GM12878 (cell line): Measurements from ENCODE around the gene RPGR. TPM values are rescaled to one million over a fixed set of nuclear protein-coding genes. Genes with fewer than 3 reads are reported as not detected.
A peak's percentile ranks its signal among the peaks of the same experiment; 100 is the strongest.

Experiments
- ATAC-seq: fragments of 200-7000 bp; cut with Tn5 transposase; 3 replicates; pipeline ENCODE4 v1.9.1; 2020; ENCODE audit warnings: mild to moderate bottlenecking, moderate library complexity
- BruUV-seq: library from RNA; stranded (reverse); fragments of 400-500 nt; replicated peaks from 2 replicates; lab custom pipeline; 2021; lab: Mats Ljungman, UMichigan
- CTCF ChIA-PET: fragments of 300-600 bp; sonication (Branson Sonifier 250); formaldehyde crosslinking; extraction: SDS; loops from one replicate; lab custom pipeline; 2021; ENCODE audit warnings: inconsistent platforms; lab: Yijun Ruan, JAX
- POLR2A ChIA-PET: fragments of 350-600 bp; formaldehyde crosslinking; extraction: SDS; loops from one replicate; lab custom pipeline; 2021; ENCODE audit warnings: inconsistent platforms; lab: Charles Lee
- RAD21 ChIA-PET: fragments of 300-600 bp; sonication (Branson Sonifier 250); formaldehyde crosslinking; loops from one replicate; lab custom pipeline; 2023; ENCODE audit warnings: antibody characterized with exemption; ENCODE audit not compliant: unreplicated experiment; lab: Charles Lee
- SMC1A ChIA-PET: fragments of 300-600 bp; sonication (Branson Sonifier 250); formaldehyde crosslinking; loops from one replicate; lab custom pipeline; 2023; ENCODE audit not compliant: unreplicated experiment, uncharacterized antibody; lab: Charles Lee
- DNase-seq: peaks from one replicate; pipeline ENCODE4 v3.0.0-alpha.2; 2011; ENCODE audit warnings: low read depth, low spot score
- FAIRE-seq: peaks from 3 replicates; lab custom pipeline; 2011; peaks lifted over from hg19 to GRCh38; lab: Jason Lieb, UNC
- H2AFZ ChIP-seq: 2 replicates; pipeline ENCODE4 v1.6.0; 2011; ENCODE audit warnings: low read depth, low read length, control low read depth; ENCODE audit not compliant: control insufficient read depth
- H3K27ac ChIP-seq: 2 replicates; pipeline ENCODE4 v1.5.1; 2011; ENCODE audit warnings: control low read depth; ENCODE audit not compliant: control insufficient read depth, insufficient read depth
- H3K27me3 ChIP-seq, 2 experiments: replicated peaks in 1 of 2; 2 replicates each; pipeline versions ENCODE4 v1.6.0 to v1.6.1; 2011; ENCODE audit warnings: low read length in 1 of 2; ENCODE audit not compliant: control insufficient read depth in 2 of 2, insufficient read depth in 2 of 2
- H3K36me3 ChIP-seq, 2 experiments: 2 replicates each; pipeline ENCODE4 v1.5.1; 2011; ENCODE audit warnings: low read length in 1 of 2; ENCODE audit not compliant: control insufficient read depth in 2 of 2, insufficient read depth in 2 of 2
- H3K4me1 ChIP-seq: 2 replicates; pipeline ENCODE4 v1.6.1; 2011; ENCODE audit warnings: mild to moderate bottlenecking, low read length, moderate library complexity, mixed read lengths; ENCODE audit not compliant: control insufficient read depth, insufficient read depth
- H3K4me2 ChIP-seq: 2 replicates; pipeline ENCODE4 v1.6.0; 2011; ENCODE audit warnings: control low read depth; ENCODE audit not compliant: control insufficient read depth, insufficient read depth
- H3K4me3 ChIP-seq: fragments of 200-600 bp; sonication (generic); 2 replicates; pipeline ENCODE4 v1.5.1; 2016
- H3K79me2 ChIP-seq: 2 replicates; pipeline ENCODE4 v1.6.0; 2011; ENCODE audit warnings: low read length; ENCODE audit not compliant: control insufficient read depth, insufficient read depth
- H3K9ac ChIP-seq: 2 replicates; pipeline ENCODE4 v1.8.0; 2011; ENCODE audit warnings: low read length, control low read depth, mixed read lengths; ENCODE audit not compliant: control insufficient read depth, insufficient read depth
- H3K9me3 ChIP-seq: replicated peaks from 3 replicates; pipeline ENCODE4 v1.5.1; 2011; ENCODE audit warnings: mild to moderate bottlenecking, low read length; ENCODE audit not compliant: control insufficient read depth, insufficient read depth
- H4K20me1 ChIP-seq: 2 replicates; pipeline ENCODE4 v1.6.0; 2011; ENCODE audit not compliant: control insufficient read depth, insufficient read depth
- CEBPB ChIP-seq, 2 experiments: fragments of 150-350 bp in 1 of 2; IDR thresholded peaks; 2 replicates each; pipeline ENCODE4 v1.6.1; 2012 to 2014; ENCODE audit warnings: low read depth in 2 of 2, low read length in 2 of 2, borderline replicate concordance in 1 of 2, inconsistent platforms in 1 of 2
- CHD4 ChIP-seq: fragments of 200-600 bp; sonication (generic); IDR thresholded peaks from 2 replicates; pipeline ENCODE4 v1.6.1; 2016; ENCODE audit warnings: mild to moderate bottlenecking
- DPF2 ChIP-seq: fragments of 450-650 bp; IDR thresholded peaks from 2 replicates; pipeline ENCODE4 v1.6.1; 2017; ENCODE audit warnings: mild to moderate bottlenecking
- EZH2 ChIP-seq: IDR thresholded peaks from 2 replicates; pipeline ENCODE4 v1.6.1; 2012; ENCODE audit warnings: low read depth, mild to moderate bottlenecking, control low read depth, inconsistent platforms, low read length, borderline replicate concordance; ENCODE audit not compliant: control insufficient read depth
- HSF1 ChIP-seq: fragments of 150-350 bp; IDR thresholded peaks from 2 replicates; pipeline ENCODE4 v1.6.1; 2014; ENCODE audit warnings: mild to moderate bottlenecking, low read depth, low read length
- IRF3 ChIP-seq: fragments of 450-650 bp; IDR thresholded peaks from 2 replicates; pipeline ENCODE4 v1.6.1; 2014; ENCODE audit warnings: mild to moderate bottlenecking
- LARP7 ChIP-seq: fragments of 450-650 bp; IDR thresholded peaks from 2 replicates; pipeline ENCODE4 v1.6.1; 2017; ENCODE audit warnings: mild to moderate bottlenecking
- MEF2A ChIP-seq: IDR thresholded peaks from 2 replicates; pipeline ENCODE4 v1.6.1; 2011; ENCODE audit warnings: low read depth, mild to moderate bottlenecking, low read length, moderate library complexity; ENCODE audit not compliant: insufficient read depth
- MXI1 ChIP-seq: fragments of 150-350 bp; IDR thresholded peaks from 2 replicates; pipeline ENCODE4 v1.6.1; 2011; ENCODE audit warnings: low read depth, mild to moderate bottlenecking, inconsistent platforms, low read length, improper control_type of control experiment
- NR2C1 ChIP-seq: fragments of 450-650 bp; IDR thresholded peaks from 2 replicates; pipeline ENCODE4 v1.6.1; 2017; ENCODE audit warnings: antibody characterized with exemption, mild to moderate bottlenecking, moderate library complexity
- PAX5 ChIP-seq: IDR thresholded peaks from 2 replicates; pipeline ENCODE4 v1.6.1; 2011; ENCODE audit warnings: low read depth, low read length, borderline replicate concordance
- RFX5 ChIP-seq: IDR thresholded peaks from 2 replicates; pipeline ENCODE4 v1.6.1; 2011; ENCODE audit warnings: low read depth, low read length, improper control_type of control experiment
- SMAD5 ChIP-seq: IDR thresholded peaks from 2 replicates; pipeline ENCODE4 v1.6.1; 2016; ENCODE audit warnings: antibody characterized with exemption, low read depth
- SMC3 ChIP-seq: IDR thresholded peaks from 2 replicates; pipeline ENCODE4 v1.6.1; 2011; ENCODE audit warnings: low read length, improper control_type of control experiment, borderline replicate concordance
- TAF1 ChIP-seq: IDR thresholded peaks from 2 replicates; pipeline ENCODE4 v1.6.1; 2011; ENCODE audit warnings: mild to moderate bottlenecking, low read depth, low read length, borderline replicate concordance
- WGBS: methylation state at CpG from one replicate; pipeline ENCODE4 v1.1.6; 2016; ENCODE audit warnings: low lambda C conversion rate; ENCODE audit not compliant: insufficient replicate concordance, insufficient coverage; ENCODE audit errors: missing lambda C conversion rate; 5-methylcytosine and 5-hydroxymethylcytosine counted together
- in situ Hi-C: fragments of 300-500 bp; cut with MboI; formaldehyde crosslinking; loops from 9 replicates; pipeline ENCODE4 v1.14.3; 2018; ENCODE audit warnings: mixed read lengths
- intact Hi-C: fragments of 100-400 bp; cut with micrococcal nuclease; formaldehyde crosslinking; loops from one replicate; pipeline ENCODE4 v1.14.2; 2022; ENCODE audit not compliant: unreplicated experiment
- polyA plus RNA-seq, 11 experiments: library from polyadenylated mRNA; depleted of rRNA in 4 of 11; unstranded in 6 of 11; stranded (reverse) in 5 of 11; fragments of >200 nt; fragmentation: Nextera tagmentation in 4 of 11; fragmentation: Illumina TruSeq in 1 of 11; extraction: Ambion mirVana in 4 of 11; extraction: Trizol in 1 of 11; gene quantifications; 1 replicate in 1 of 11; 2 replicates in 10 of 11; pipeline versions ENCODE4 v1.2.1 to v1.2.3, GENCODE V29; 2011 to 2016; ENCODE audit warnings: inconsistent platforms in 2 of 11, missing spikeins in 2 of 11, low read depth in 1 of 11
- total RNA-seq, 4 experiments: library from RNA; depleted of rRNA in 3 of 4; stranded (reverse); fragments of >200 nt in 3 of 4; fragmentation: Illumina TruSeq in 1 of 4; extraction: Trizol in 1 of 4; gene quantifications; 2 replicates each; pipeline versions ENCODE4 v1.2.1 to v1.2.3, GENCODE V29; 2013 to 2021
- TF ChIP-seq, protein P1 (sequence below): IDR thresholded peaks from 2 replicates; pipeline ENCODE4 v1.6.1; 2012; ENCODE audit warnings: mild to moderate bottlenecking, low read depth, low read length

The RPGR gene
- total and polyA plus RNA-seq, 10 of the 15 experiments (the other 5 are each of a cell fraction or from before 2014, with no cell fraction given), result 5.5 to 13.4 (median 7.6) TPM

DNA sequence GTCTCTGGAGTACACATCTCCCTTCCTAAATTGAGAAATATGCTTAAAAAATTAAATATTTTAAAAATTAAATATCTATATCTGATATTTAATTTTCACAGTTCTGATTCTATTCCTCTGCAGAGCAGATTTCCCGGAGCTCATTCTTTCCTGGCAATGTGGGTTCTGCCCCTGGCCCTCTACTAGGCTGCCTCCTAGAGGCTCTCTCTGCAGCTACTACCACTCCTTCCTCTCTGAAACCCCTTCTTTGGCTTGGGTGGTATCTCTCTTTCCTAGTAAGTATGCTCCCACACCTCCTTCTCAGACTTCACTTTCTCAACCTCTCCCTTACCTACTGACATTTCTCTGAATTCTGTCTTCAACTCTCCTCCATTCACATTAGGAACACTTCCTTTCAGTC lies 45.3 kb downstream of the RPGR start (continued):
- TF ChIP-seq MEF2A, result no peak
- no peak for TF ChIP-seq LARP7
- TF ChIP-seq SMC3, result peak; percentile 15; the same call in 1 of the 2 replicates
- no peak for TF ChIP-seq RFX5
- no peak for TF ChIP-seq HSF1
- TF ChIP-seq PAX5, result no peak
- no peak for TF ChIP-seq TAF1
- TF ChIP-seq CEBPB (IDR thresholded peaks at IDR 0.05; ENCODE audit: borderline replicate concordance in 1 of 2, low read depth in 2 of 2, low read length in 2 of 2), result no peak
- no peak for TF ChIP-seq SMAD5

GRCh38 chrX:38279188-38279587 lies 48.1 kb downstream of the RPGR start:
- DNase-seq (no peak), ATAC-seq (0 out of 3 replicates have a peak, but pooled peaks have one; percentile 13), FAIRE-seq (no peak)
- intact Hi-C loops, result loop anchor here (10.0 kb wide), 2 partner anchors 174 to 494 kb away; partner anchors contain the start of gene CYBB
- Histone ChIP-seq H3K9ac (no peak overlapping the region), H2AFZ (no peak overlapping the region), H4K20me1 (no peaks in the 10 kb centered on the region), H3K4me2 (no peak overlapping the region), H3K4me1 (no peaks in the 10 kb centered on the region), H3K27me3 (no peaks in the 10 kb centered on the region), H3K79me2 (no peaks in the 10 kb centered on the region), H3K27ac (no peak overlapping the region), H3K4me3 (no peak overlapping the region), H3K36me3 (no peaks in the 10 kb centered on the region), H3K9me3 (no peaks in the 10 kb centered on the region)
- ChIA-PET SMC1A (interaction anchor here (0.7 to 2.1 kb wide), 3 partner anchors 13 to 24 kb away, joined by 3 to 6 read pairs (median 3); no protein-coding TSS in a partner anchor), CTCF (interaction anchor here (0.9 to 2.6 kb wide), 4 partner anchors 18 to 26 kb away, joined by 3 to 9 read pairs (median 4); no protein-coding TSS in a partner anchor), RAD21 (interaction anchor here (1.6 to 2.1 kb wide), 2 partner anchors 8 to 48 kb away, joined by 7 read pairs; partner anchors contain the start of gene RPGR), POLR2A (interaction anchor here (0.8 kb wide), 1 partner anchor 9 kb away, joined by 3 read pairs; no protein-coding TSS in a partner anchor)
- WGBS, result 53% methylated on average over 2 of the region's 2 CpGs
- in situ Hi-C loops, result no loop called here
- no TSS peak for BruUV-seq
- TF ChIP-seq, protein P1, sequence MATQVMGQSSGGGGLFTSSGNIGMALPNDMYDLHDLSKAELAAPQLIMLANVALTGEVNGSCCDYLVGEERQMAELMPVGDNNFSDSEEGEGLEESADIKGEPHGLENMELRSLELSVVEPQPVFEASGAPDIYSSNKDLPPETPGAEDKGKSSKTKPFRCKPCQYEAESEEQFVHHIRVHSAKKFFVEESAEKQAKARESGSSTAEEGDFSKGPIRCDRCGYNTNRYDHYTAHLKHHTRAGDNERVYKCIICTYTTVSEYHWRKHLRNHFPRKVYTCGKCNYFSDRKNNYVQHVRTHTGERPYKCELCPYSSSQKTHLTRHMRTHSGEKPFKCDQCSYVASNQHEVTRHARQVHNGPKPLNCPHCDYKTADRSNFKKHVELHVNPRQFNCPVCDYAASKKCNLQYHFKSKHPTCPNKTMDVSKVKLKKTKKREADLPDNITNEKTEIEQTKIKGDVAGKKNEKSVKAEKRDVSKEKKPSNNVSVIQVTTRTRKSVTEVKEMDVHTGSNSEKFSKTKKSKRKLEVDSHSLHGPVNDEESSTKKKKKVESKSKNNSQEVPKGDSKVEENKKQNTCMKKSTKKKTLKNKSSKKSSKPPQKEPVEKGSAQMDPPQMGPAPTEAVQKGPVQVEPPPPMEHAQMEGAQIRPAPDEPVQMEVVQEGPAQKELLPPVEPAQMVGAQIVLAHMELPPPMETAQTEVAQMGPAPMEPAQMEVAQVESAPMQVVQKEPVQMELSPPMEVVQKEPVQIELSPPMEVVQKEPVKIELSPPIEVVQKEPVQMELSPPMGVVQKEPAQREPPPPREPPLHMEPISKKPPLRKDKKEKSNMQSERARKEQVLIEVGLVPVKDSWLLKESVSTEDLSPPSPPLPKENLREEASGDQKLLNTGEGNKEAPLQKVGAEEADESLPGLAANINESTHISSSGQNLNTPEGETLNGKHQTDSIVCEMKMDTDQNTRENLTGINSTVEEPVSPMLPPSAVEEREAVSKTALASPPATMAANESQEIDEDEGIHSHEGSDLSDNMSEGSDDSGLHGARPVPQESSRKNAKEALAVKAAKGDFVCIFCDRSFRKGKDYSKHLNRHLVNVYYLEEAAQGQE, result no peak
- no peak for TF ChIP-seq CEBPB (IDR thresholded peaks at IDR 0.05; ENCODE audit: borderline replicate concordance in 1 of 2, low read depth in 2 of 2, low read length in 2 of 2)
- TF ChIP-seq PAX5, result no peak
- TF ChIP-seq MXI1, result no peak
- TF ChIP-seq IRF3, result no peak
- no peak for TF ChIP-seq NR2C1
- no peak for TF ChIP-seq TAF1
- no peak for TF ChIP-seq DPF2
- TF ChIP-seq EZH2, result no peak
- TF ChIP-seq CHD4, result no peak
